Coronary artery (tissue), 2 donors: ENCODE data around the gene PNPLA2.

ENCODE experiments used
- DNase-seq: peaks from one replicate; pipeline ENCODE4 v3.0.0-alpha.2; 2017; ENCODE audit warnings: low spot score
- H3K27ac ChIP-seq, 2 donors: fragments of 200-600 bp; sonication (generic); one replicate each; pipeline ENCODE4 v1.5.1; 2016 to 2019
- H3K4me3 ChIP-seq: fragments of 200-600 bp; sonication (generic); 2 replicates; pipeline ENCODE4 v1.5.1; 2016; ENCODE audit warnings: mild to moderate bottlenecking, moderate library complexity
- TF ChIP-seq, protein P1 (sequence below): fragments of 200-600 bp; sonication (generic); IDR thresholded peaks from one replicate; pipeline ENCODE4 v1.5.1; 2019; ENCODE audit warnings: antibody characterized with exemption

Gene PNPLA2

GRCh38 chr11:818396-819128 is at the start of gene PNPLA2:
PNPLA2 (plus strand) TSS chr11:818914; CDS start chr11:819719, 805 bp downstream.
- TF ChIP-seq, protein P1, sequence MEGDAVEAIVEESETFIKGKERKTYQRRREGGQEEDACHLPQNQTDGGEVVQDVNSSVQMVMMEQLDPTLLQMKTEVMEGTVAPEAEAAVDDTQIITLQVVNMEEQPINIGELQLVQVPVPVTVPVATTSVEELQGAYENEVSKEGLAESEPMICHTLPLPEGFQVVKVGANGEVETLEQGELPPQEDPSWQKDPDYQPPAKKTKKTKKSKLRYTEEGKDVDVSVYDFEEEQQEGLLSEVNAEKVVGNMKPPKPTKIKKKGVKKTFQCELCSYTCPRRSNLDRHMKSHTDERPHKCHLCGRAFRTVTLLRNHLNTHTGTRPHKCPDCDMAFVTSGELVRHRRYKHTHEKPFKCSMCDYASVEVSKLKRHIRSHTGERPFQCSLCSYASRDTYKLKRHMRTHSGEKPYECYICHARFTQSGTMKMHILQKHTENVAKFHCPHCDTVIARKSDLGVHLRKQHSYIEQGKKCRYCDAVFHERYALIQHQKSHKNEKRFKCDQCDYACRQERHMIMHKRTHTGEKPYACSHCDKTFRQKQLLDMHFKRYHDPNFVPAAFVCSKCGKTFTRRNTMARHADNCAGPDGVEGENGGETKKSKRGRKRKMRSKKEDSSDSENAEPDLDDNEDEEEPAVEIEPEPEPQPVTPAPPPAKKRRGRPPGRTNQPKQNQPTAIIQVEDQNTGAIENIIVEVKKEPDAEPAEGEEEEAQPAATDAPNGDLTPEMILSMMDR, result no peak
- peak within 1 kb of the TSS; percentile 91 for H3K4me3 ChIP-seq
- peak within 1 kb of the TSS; percentile 93 to 99 for H3K27ac ChIP-seq
- DNase-seq, result no peak

GRCh38 chr11:769887-770641 is 48.6 kb upstream of the PNPLA2 start:
- DNase-seq, result no peak
- no peak overlapping the region for H3K4me3 ChIP-seq
- TF ChIP-seq, protein P1, result no peak
- no peak overlapping the region for H3K27ac ChIP-seq

DNA sequence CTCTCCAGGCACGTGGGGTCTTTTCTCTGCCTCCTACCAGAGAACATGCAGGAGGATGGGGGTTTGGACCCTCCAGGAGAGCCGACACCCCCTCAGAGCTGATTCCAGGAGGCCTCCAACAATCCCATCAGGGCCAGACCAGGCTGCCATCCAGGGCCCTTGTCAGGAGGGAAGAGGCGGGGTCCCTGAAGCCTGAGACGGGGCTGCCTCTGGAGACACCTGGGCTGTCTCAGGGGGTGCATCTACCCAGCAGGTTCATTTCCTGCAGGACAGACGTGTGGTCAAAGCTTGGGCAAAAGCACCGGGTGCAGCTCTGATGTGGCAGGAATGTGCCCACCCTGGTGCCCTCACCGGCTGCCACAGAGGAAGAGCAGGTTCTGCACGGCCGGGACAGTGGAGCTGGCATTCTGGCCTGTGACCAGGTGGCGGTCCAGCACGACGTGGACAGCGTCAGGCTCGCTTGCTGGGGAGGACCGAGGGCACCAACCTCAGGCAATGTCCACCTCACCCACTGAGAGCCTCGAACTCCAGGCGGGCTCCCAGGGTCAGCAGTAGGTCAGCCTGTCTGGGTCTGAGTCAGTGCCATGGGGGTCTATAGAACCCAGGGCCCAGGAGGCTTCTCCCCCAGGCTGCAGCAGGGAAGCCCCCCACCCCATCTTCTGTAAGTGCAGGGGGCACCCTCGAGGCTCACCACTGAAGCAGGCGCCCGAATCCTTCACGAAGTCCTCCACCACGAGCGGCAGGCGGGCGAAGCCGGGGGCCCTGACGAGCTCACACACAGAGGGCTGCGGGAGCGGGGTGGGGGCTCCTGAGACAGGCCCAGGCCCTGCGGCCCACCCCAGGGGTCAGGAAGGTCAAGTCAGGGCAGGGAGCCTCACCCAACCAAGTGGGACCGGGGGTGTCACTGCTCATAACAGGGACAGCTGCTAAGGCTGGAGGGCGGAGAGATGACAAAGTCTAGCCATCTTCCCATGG is 47.8 kb upstream of the PNPLA2 start:
- Histone ChIP-seq H3K27ac (no peak overlapping the region), H3K4me3 (no peak overlapping the region)
- TF ChIP-seq, protein P1, result no peak
- DNase-seq, result no peak

- DNase-seq, result no peak
- H3K4me3 ChIP-seq, result no peak overlapping the region
- TF ChIP-seq, protein P1, result no peak
- H3K27ac ChIP-seq, result no peak overlapping the region
These were observed 47.0 kb upstream of the PNPLA2 start for GRCh38 chr11:771617-772204.

- no peak for DNase-seq
- Histone ChIP-seq H3K27ac (peak overlapping the region in 1 of 2 donors; percentile 16), H3K4me3 (no peak overlapping the region)
- TF ChIP-seq, protein P1, result no peak
These were observed 46.0 kb upstream of the PNPLA2 start for GRCh38 chr11:772429-773390.
